Naive thymus-derived CD4-positive, alpha-beta T cell (primary cell): ENCODE measurements around the gene IER5L. TPM values are rescaled to one million over a fixed set of nuclear protein-coding genes. Genes with fewer than 3 reads are reported as not detected.

Experiments
- ATAC-seq: fragments of 150-1000 bp; cut with Tn5 transposase; 2 replicates; pipeline ENCODE4 v1.10.0; 2021; ENCODE audit warnings: mild to moderate bottlenecking, moderate library complexity
- CTCF ChIA-PET: fragments of 350-600 bp; sonication (Branson Sonifier 250); formaldehyde crosslinking; loops from one replicate; lab custom pipeline; 2021; ENCODE audit warnings: antibody characterized with exemption; lab: Charles Lee
- POLR2A ChIA-PET: fragments of 350-600 bp; sonication (Branson Sonifier 250); formaldehyde crosslinking; loops from one replicate; lab custom pipeline; 2021; ENCODE audit warnings: antibody characterized with exemption, inconsistent platforms; lab: Charles Lee
- DNase-seq, 9 donors: peaks; one replicate each; pipeline versions ENCODE4 v3.0.0 to v3.0.0-alpha.2; 2020 to 2022; ENCODE audit warnings: mixed read lengths in 1 of 9
- H3K27ac ChIP-seq: one replicate; pipeline ENCODE4 v1.7.0; 2013; ENCODE audit warnings: mild to moderate bottlenecking, low read depth, low read length, moderate library complexity
- H3K27me3 ChIP-seq, 2 donors: one replicate each; pipeline ENCODE4 v1.7.0; 2013; ENCODE audit warnings: low read length in 2 of 2, mild to moderate bottlenecking in 2 of 2, moderate library complexity in 2 of 2; ENCODE audit not compliant: control insufficient read depth in 2 of 2, insufficient read depth in 2 of 2
- H3K36me3 ChIP-seq, 3 experiments: 1 replicate in 2 of 3; 2 replicates in 1 of 3; pipeline ENCODE4 v1.7.0; 2013; ENCODE audit warnings: low read length in 3 of 3, mild to moderate bottlenecking in 3 of 3, moderate library complexity in 1 of 3; ENCODE audit not compliant: insufficient read depth in 3 of 3, control insufficient read depth in 2 of 3
- H3K4me1 ChIP-seq, 2 donors: one replicate each; pipeline ENCODE4 v1.7.0; 2013; ENCODE audit warnings: low read length in 2 of 2, mild to moderate bottlenecking in 2 of 2, moderate library complexity in 1 of 2; ENCODE audit not compliant: control insufficient read depth in 2 of 2, insufficient read depth in 2 of 2
- H3K4me3 ChIP-seq: 2 replicates; pipeline ENCODE4 v1.7.0; 2013; ENCODE audit warnings: mild to moderate bottlenecking, low read length
- H3K9me3 ChIP-seq, 3 experiments: 1 replicate in 2 of 3; 2 replicates in 1 of 3; pipeline ENCODE4 v1.7.0; 2013; ENCODE audit warnings: low read length in 3 of 3; ENCODE audit not compliant: control insufficient read depth in 2 of 3
- H3K27ac Mint-ChIP-seq, 9 donors: one replicate each; pipeline ENCODE4 v1.8.0; 2020 to 2022; ENCODE audit warnings: mixed read lengths in 9 of 9, mild to moderate bottlenecking in 8 of 9, moderate library complexity in 5 of 9, inconsistent platforms in 2 of 9
- H3K27me3 Mint-ChIP-seq, 5 donors: one replicate each; pipeline ENCODE4 v1.8.0; 2021 to 2022; ENCODE audit warnings: mixed read lengths in 5 of 5, mild to moderate bottlenecking in 1 of 5
- H3K36me3 Mint-ChIP-seq, 5 donors: one replicate each; pipeline ENCODE4 v1.8.0; 2020 to 2022; ENCODE audit warnings: mixed read lengths in 5 of 5, mild to moderate bottlenecking in 3 of 5, inconsistent platforms in 1 of 5
- H3K4me1 Mint-ChIP-seq, 7 donors: one replicate each; pipeline ENCODE4 v1.8.0; 2020 to 2022; ENCODE audit warnings: mixed read lengths in 7 of 7, mild to moderate bottlenecking in 3 of 7, inconsistent platforms in 1 of 7
- H3K4me3 Mint-ChIP-seq, 10 donors: one replicate each; pipeline ENCODE4 v1.8.0; 2020 to 2022; ENCODE audit warnings: mild to moderate bottlenecking in 10 of 10, mixed read lengths in 10 of 10, moderate library complexity in 6 of 10, inconsistent platforms in 2 of 10
- H3K9me3 Mint-ChIP-seq, 11 donors: one replicate each; pipeline ENCODE4 v1.8.0; 2020 to 2022; ENCODE audit warnings: mixed read lengths in 11 of 11, mild to moderate bottlenecking in 4 of 11, inconsistent platforms in 1 of 11, moderate library complexity in 1 of 11
- intact Hi-C, 2 donors: fragments of 100-400 bp; cut with micrococcal nuclease; formaldehyde crosslinking; loops; one replicate each; pipeline ENCODE4 v1.15.1; 2023
- polyA plus RNA-seq, 2 donors: library from polyadenylated mRNA; unstranded; fragments of 300-500 nt; fragmentation: Illumina TruSeq; gene quantifications; one replicate each; pipeline ENCODE4 v1.2.3, GENCODE V29; 2021
- total RNA-seq, 6 experiments: library from RNA in 5 of 6; stranded (reverse) in 5 of 6; gene quantifications; 1 replicate in 5 of 6; 2 replicates in 1 of 6; pipeline ENCODE4 v1.2.3 and lab custom pipeline; 2021 to 2026

IER5L gene
- total and polyA plus RNA-seq, 7 experiments from 2014 or later: 0.08 to 6.8 (median 3.7) TPM; not detected in 1

DNA sequence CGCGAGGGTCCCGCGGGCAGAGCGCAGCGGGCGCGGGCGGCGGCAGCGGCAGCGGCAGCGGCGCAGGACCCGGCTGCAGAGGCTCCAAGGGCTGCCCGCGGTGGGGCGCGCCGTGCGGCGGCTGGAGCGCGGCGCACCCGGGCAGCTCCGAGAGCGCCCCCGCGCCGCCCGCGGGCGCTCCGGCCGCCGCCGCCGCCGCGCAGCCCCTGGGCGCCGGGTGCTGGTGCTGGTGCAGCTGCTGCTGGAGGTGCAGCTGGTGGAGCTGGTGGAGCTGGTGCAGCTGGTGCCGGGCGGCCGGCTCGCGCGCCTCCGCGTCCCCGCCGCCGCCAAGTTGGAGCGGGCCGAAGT, 644 bp downstream of the IER5L start:
- intact Hi-C loops: loop anchor here (2.0 to 5.0 kb wide), 5 partner anchors 67 to 720 kb away; partner anchors contain the start of genes CRAT (in 1 of the 2), MIGA2 (in 1 of the 2), ODF2 (in 1 of the 2) and PTPA (in 1 of the 2)
- H3K27me3 Mint-ChIP-seq: peaks cover 0 to 12% (median 0%) of the 10 kb centered on the region in 5 donors
- H3K4me3 ChIP-seq: peak overlapping the region; percentile 81
- no peak overlapping the region for H3K27ac Mint-ChIP-seq
- no peaks in the 10 kb centered on the region for H3K27me3 ChIP-seq
- no peaks in the 10 kb centered on the region for H3K9me3 Mint-ChIP-seq
- ChIA-PET POLR2A (interaction anchor here (0.6 to 8.2 kb wide), 26 partner anchors 15 to 449 kb away, joined by 3 to 119 read pairs (median 4); partner anchors contain the start of genes C9orf50 and NTMT1), CTCF (interaction anchor here (0.6 to 1.2 kb wide), 4 partner anchors 10 to 131 kb away, joined by 3 to 4 read pairs (median 3); no protein-coding TSS in a partner anchor)
- DNase-seq (no peak), ATAC-seq (peak; percentile 1)
- no peaks in the 10 kb centered on the region for H3K36me3 Mint-ChIP-seq
- no peaks in the 10 kb centered on the region for H3K9me3 ChIP-seq
- H3K4me1 Mint-ChIP-seq: peaks cover 0 to 17% (median 5%) of the 10 kb centered on the region in 7 donors
- H3K36me3 ChIP-seq: no peaks in the 10 kb centered on the region
- H3K27ac ChIP-seq: no peak overlapping the region
- peak overlapping the region in 7 of 10 donors; percentile 90 to 96 (median 91) for H3K4me3 Mint-ChIP-seq
- peaks cover 0 to 4% of the 10 kb centered on the region in 2 donors for H3K4me1 ChIP-seq

DNA sequence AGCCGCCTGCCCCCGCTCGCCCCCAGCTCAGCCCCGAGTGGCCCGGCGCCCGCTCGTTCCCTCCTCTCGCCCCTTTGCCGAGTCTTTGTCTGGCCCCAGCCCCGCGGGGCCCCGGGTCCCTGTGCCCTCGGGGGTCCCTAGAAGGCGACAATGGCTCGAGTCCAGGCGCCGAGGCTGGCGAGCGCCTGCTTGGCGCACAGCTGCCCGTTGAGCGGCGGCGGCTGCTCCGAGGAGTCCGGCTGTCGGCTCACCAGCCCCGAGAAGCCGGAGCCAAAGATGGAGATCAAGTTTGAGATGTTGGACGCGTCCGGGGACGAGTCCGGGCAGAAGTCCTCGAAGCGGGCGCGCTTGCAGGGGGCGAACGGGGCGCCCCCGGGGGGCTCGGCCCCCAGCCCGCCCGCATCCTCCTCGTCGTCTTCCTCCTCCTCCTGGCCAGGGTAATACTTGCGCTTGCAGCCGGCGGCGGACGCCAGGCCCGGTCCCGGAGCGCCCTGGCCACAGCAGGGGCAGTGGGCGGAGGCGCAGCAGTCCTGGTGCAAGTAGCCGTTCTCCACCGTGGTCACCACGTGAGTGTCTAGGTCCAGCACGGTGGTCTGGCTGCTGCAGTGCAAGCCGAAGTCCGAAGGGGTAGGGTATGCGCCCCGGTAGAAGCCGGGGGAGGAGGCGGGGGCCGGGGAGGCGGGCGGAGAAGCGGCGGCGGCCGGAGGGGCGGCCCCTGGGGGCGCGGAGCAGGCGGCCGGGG, 1.2 kb downstream of the IER5L start:
- Mint-ChIP-seq H3K4me3 (peak overlapping the region; percentile 75 to 96 (median 89)), H3K27ac (peak overlapping the region in 3 of 9 donors; percentile 60 to 84 (median 76)), H3K27me3 (peaks cover 0 to 17% (median 0%) of the 10 kb centered on the region in 5 donors), H3K9me3 (no peaks in the 10 kb centered on the region), H3K4me1 (peaks cover 0 to 17% (median 5%) of the 10 kb centered on the region in 7 donors), H3K36me3 (no peaks in the 10 kb centered on the region)
- no peaks in the 10 kb centered on the region for H3K27me3 ChIP-seq
- peak overlapping the region; percentile 86 for H3K4me3 ChIP-seq
- POLR2A ChIA-PET: interaction anchor here (0.8 to 8.2 kb wide), 13 partner anchors 32 to 448 kb away, joined by 3 to 119 read pairs (median 5); partner anchors contain the start of genes C9orf50 and NTMT1
- no peaks in the 10 kb centered on the region for H3K9me3 ChIP-seq
- peaks cover 0 to 4% of the 10 kb centered on the region in 2 donors for H3K4me1 ChIP-seq
- CTCF ChIA-PET: interaction anchor here (0.5 to 1.1 kb wide), 4 partner anchors 28 to 81 kb away, joined by 3 to 4 read pairs (median 3); no protein-coding TSS in a partner anchor
- ATAC-seq (no peak), DNase-seq (peak in 2 of 9 donors; percentile 2 to 47)
- H3K27ac ChIP-seq: no peak overlapping the region
- H3K36me3 ChIP-seq: no peaks in the 10 kb centered on the region
- intact Hi-C loops: loop anchor here (1.0 to 5.0 kb wide), 10 partner anchors 38 to 720 kb away; partner anchors contain the start of genes PTPA (in 2 of the 2), CRAT (in 1 of the 2), MIGA2 (in 1 of the 2) and ODF2 (in 1 of the 2)

DNA sequence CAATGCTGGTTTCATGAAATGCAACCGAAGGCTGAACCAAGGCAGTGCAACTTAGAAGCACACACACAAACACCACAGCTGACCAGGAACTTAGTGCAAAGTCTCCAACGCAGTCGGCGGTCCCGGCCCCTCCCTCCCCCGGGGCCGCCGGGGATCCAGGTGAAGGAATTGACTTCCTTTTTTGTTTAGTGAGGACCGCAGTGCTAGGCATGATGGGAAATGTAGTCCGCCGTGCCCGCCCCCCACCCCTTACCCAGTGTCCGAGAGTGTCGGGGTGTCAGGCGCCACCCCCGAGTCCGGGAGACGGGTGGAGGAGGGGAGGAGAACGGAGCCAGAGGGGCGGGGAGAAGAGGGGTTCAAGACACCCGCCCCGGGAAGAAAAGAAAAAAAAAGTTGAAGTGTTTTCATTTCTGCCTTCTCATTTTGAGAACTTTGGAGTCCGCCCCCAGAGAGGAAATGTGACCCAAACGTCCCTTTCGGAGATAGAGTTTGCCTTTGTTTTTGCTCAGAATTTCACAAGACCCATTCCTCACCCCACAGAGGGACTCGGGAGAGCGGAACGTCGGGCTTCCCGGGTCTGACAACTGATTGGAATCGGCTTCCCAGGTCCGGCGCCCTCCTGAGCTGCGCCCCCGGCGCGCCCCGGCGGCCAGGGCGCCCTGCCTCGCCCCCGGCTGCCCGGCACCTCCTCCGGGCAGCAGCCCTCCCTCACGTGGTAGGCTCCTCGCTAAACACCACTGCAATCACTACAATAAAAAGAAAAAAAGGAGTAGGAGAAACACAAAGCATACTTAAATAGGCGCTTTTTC, 2.0 kb downstream of the IER5L start:
- ATAC-seq (peak; percentile 28), DNase-seq (peak; percentile 25 to 79 (median 48))
- intact Hi-C loops: loop anchor here (1.0 to 5.0 kb wide), 14 partner anchors 37 to 719 kb away; partner anchors contain the start of genes PTPA (in 2 of the 2), CRAT (in 1 of the 2), MIGA2 (in 1 of the 2) and ODF2 (in 1 of the 2)
- Histone ChIP-seq H3K9me3 (no peaks in the 10 kb centered on the region), H3K36me3 (no peaks in the 10 kb centered on the region), H3K4me1 (peaks cover 0 to 4% of the 10 kb centered on the region in 2 donors), H3K27ac (peak overlapping the region; percentile 46), H3K4me3 (peak overlapping the region; percentile 86), H3K27me3 (no peaks in the 10 kb centered on the region)
- Mint-ChIP-seq H3K36me3 (no peaks in the 10 kb centered on the region), H3K27ac (peak overlapping the region; percentile 61 to 85 (median 78)), H3K27me3 (peaks cover 0 to 19% (median 0%) of the 10 kb centered on the region in 5 donors), H3K9me3 (no peaks in the 10 kb centered on the region), H3K4me3 (peak overlapping the region; percentile 86 to 96 (median 90)), H3K4me1 (peaks cover 0 to 17% (median 5%) of the 10 kb centered on the region in 7 donors)
- POLR2A ChIA-PET: interaction anchor here (0.8 to 8.2 kb wide), 4 partner anchors 37 to 449 kb away, joined by 4 to 119 read pairs (median 15); partner anchors contain the start of gene NTMT1
- CTCF ChIA-PET: interaction anchor here (0.5 to 6.2 kb wide), 6 partner anchors 27 to 448 kb away, joined by 3 to 37 read pairs (median 4); no protein-coding TSS in a partner anchor

DNA sequence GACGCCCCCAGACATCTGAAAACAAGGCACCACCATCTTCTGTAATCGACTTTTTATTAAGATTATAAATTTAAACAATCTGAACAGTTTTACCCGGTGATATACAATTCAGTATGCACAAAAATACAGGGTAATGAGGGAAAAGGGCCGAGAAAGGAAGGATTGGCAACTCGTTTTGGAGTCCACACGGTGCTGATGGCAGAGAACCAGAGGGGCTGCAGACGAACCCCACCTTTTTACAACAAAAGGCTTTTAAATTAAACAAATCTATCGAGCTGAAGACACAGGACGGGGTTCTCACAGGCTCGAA, 2.6 kb downstream of the IER5L start:
- Histone ChIP-seq H3K9me3 (no peaks in the 10 kb centered on the region), H3K27ac (peak overlapping the region; percentile 46), H3K4me1 (peaks cover 0 to 4% of the 10 kb centered on the region in 2 donors), H3K27me3 (no peaks in the 10 kb centered on the region), H3K36me3 (no peaks in the 10 kb centered on the region), H3K4me3 (peak overlapping the region; percentile 86)
- no peaks in the 10 kb centered on the region for H3K9me3 Mint-ChIP-seq
- H3K4me3 Mint-ChIP-seq: peak overlapping the region; percentile 86 to 96 (median 90)
- DNase-seq (no peak), ATAC-seq (no peak)
- peaks cover 0 to 19% (median 0%) of the 10 kb centered on the region in 5 donors for H3K27me3 Mint-ChIP-seq
- H3K36me3 Mint-ChIP-seq: no peaks in the 10 kb centered on the region
- ChIA-PET CTCF (interaction anchor here (1.0 to 6.2 kb wide), 5 partner anchors 9 to 449 kb away, joined by 3 to 37 read pairs (median 5); no protein-coding TSS in a partner anchor), POLR2A (interaction anchor here (2.9 to 8.2 kb wide), 3 partner anchors 36 to 450 kb away, joined by 15 to 119 read pairs (median 15); partner anchors contain the start of gene NTMT1)
- intact Hi-C loops: loop anchor here (1.0 to 5.0 kb wide), 8 partner anchors 61 to 718 kb away; partner anchors contain the start of genes MIGA2 (in 1 of the 2) and ODF2 (in 1 of the 2)
- peaks cover 0 to 19% (median 5%) of the 10 kb centered on the region in 7 donors for H3K4me1 Mint-ChIP-seq
- peak overlapping the region; percentile 61 to 85 (median 78) for H3K27ac Mint-ChIP-seq

DNA sequence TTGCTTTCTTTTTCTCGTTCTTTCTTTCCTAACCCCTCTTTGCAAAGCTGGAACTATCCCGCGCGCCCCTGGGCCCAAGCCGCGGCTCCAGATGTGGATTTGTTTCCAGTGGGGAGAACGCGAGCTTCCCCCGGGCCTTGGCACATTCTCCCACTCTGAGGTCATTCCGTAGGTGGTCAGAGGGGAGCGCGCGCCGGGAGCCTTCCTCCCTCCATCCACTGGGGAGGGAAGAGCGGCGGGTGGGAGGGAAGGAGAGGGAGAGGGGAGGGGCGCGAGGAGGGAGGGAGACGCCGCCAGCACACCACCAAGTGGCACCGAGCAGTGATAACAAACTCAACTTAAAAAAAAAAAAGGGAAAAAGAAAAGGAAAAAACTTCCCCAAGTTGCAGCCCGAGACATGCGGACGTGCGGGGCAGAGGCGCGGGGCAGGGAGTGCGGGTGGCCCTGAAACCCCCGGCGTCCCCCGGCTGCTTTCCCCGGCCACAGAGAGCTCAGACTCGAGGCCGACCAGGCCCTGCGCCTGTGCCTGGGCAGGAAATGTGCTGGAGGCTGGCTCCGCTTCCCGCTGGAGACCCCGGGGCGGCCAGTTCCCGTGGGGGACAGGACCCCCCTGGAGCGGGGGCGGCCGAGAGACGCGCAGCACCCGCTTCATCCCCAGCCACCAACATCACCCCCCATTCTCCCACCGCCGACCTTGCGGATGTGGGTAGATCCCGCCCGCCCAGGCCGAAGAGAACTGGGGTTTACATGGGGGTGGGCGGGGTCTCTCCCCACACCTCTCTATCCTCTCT, 3.1 kb downstream of the IER5L start:
- Mint-ChIP-seq H3K36me3 (no peaks in the 10 kb centered on the region), H3K9me3 (no peaks in the 10 kb centered on the region), H3K4me3 (peak overlapping the region; percentile 86 to 96 (median 90)), H3K4me1 (peaks cover 0 to 25% (median 5%) of the 10 kb centered on the region in 7 donors), H3K27me3 (peaks cover 0 to 19% (median 0%) of the 10 kb centered on the region in 5 donors), H3K27ac (peak overlapping the region in 8 of 9 donors; percentile 61 to 85 (median 78))
- Histone ChIP-seq H3K4me1 (peaks cover 0 to 4% of the 10 kb centered on the region in 2 donors), H3K9me3 (no peaks in the 10 kb centered on the region), H3K27ac (peak overlapping the region; percentile 46), H3K4me3 (peak overlapping the region; percentile 86), H3K27me3 (no peaks in the 10 kb centered on the region), H3K36me3 (no peaks in the 10 kb centered on the region)
- POLR2A ChIA-PET: interaction anchor here (0.5 to 8.2 kb wide), 8 partner anchors 9 to 450 kb away, joined by 3 to 119 read pairs (median 4); partner anchors contain the start of gene NTMT1
- ATAC-seq (no peak), DNase-seq (peak in 2 of 9 donors; percentile 9 to 66)
- CTCF ChIA-PET: interaction anchor here (0.8 to 6.2 kb wide), 13 partner anchors 9 to 462 kb away, joined by 3 to 37 read pairs (median 4); no protein-coding TSS in a partner anchor
- intact Hi-C loops: loop anchor here (1.0 to 5.0 kb wide), 13 partner anchors 36 to 718 kb away; partner anchors contain the start of genes MIGA2 (in 1 of the 2) and ODF2 (in 1 of the 2)
